Thyroid gland (tissue), 4 donors: ENCODE data around the gene RIN1.

Experiments used
- POLR2A ChIP-seq, 2 donors: fragments of 450-650 bp; IDR thresholded peaks; one replicate each; pipeline ENCODE4 v1.6.1; 2017; ENCODE audit warnings: antibody characterized with exemption in 2 of 2, mild to moderate bottlenecking in 2 of 2, moderate library complexity in 1 of 2
- TF ChIP-seq, protein P1 (sequence below), 6 experiments: fragments of 200-600 bp in 3 of 6; fragments of 450-650 bp in 3 of 6; sonication (generic) in 3 of 6; IDR thresholded peaks; one replicate each; pipeline ENCODE4 v1.5.1; 2016 to 2019; ENCODE audit warnings: antibody characterized with exemption in 6 of 6, mild to moderate bottlenecking in 2 of 6, inconsistent platforms in 1 of 6, moderate library complexity in 1 of 6

DNA sequence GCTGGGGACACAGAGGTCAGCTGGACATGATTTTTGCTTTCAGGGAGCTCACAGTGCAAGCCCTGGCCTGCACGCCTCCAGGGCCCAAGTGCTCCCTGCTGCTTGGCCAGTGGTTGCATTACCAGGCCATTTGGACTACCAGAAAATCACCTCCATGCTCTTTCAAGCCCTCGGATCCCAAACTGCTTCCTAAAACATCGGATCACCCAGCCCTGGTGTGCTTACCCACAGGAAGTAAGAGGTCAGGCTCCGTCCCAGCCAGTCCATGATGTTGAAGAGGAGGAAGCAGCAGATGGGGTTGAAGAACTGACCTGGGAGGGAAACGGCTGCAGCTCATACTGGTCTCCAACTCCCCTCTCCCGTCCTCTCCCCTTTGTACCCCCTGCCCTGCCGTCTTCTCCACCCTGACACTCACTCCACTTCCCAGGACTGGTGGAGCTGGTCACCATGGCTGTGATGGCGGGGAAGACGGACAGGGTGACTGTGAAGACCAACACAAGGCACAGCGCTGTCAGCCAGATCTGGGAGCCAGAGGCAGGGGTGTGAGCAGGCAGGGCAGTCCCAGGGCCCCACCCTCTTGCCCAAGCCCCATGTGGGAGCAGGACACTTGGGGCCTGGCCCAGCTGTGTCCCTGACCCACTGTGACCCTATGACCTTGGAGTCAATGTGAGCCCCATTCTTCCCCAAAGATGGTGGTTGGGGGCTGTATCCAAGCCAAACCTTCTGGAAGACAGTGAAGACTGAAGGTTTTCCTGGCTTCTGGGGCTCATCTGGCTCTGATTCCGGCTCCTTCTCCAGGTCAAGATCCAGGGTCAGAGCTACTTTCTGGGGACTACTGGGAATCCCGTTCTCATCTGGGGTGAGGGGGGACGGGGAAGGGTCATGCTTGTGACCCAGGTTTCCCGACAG is 29.7 kb upstream of the RIN1 start:
- TF ChIP-seq, protein P1, sequence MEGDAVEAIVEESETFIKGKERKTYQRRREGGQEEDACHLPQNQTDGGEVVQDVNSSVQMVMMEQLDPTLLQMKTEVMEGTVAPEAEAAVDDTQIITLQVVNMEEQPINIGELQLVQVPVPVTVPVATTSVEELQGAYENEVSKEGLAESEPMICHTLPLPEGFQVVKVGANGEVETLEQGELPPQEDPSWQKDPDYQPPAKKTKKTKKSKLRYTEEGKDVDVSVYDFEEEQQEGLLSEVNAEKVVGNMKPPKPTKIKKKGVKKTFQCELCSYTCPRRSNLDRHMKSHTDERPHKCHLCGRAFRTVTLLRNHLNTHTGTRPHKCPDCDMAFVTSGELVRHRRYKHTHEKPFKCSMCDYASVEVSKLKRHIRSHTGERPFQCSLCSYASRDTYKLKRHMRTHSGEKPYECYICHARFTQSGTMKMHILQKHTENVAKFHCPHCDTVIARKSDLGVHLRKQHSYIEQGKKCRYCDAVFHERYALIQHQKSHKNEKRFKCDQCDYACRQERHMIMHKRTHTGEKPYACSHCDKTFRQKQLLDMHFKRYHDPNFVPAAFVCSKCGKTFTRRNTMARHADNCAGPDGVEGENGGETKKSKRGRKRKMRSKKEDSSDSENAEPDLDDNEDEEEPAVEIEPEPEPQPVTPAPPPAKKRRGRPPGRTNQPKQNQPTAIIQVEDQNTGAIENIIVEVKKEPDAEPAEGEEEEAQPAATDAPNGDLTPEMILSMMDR (IDR thresholded peaks at IDR 0.05) = no peak
- no peak for TF ChIP-seq POLR2A (IDR thresholded peaks at IDR 0.05)
